K562 treated with DMSO at 1 percent for 4 hours (cell line): ENCODE measurements around the gene TAF1. TPM values are rescaled to one million over a fixed set of nuclear protein-coding genes. Genes with fewer than 3 reads are reported as not detected.

Experiments
- total RNA-seq: library from RNA; unstranded; fragments of 300-600 nt; gene quantifications from 2 replicates; pipeline ENCODE4 v1.2.3, GENCODE V29; 2022; ENCODE audit not compliant: insufficient read depth

Gene TAF1
- 12.8 and 13.3 TPM in 2 replicates for total RNA-seq

GRCh38 chrX:71365875-71366673, at the start of gene TAF1:
TAF1 (plus strand) TSS chrX:71366357; CDS start chrX:71366375, 18 bp downstream.

Other genes starting within 250 kb of the TAF1 start
- 37.0 and 37.2 TPM in 2 replicates for gene MED12, start 247.8 kb upstream of the TAF1 start, total RNA-seq
- gene NLGN3, start 221.5 kb upstream of the TAF1 start, total RNA-seq = 1.6 and 1.8 TPM in 2 replicates
- not detected in 2 replicates for gene GJB1, start 143.1 kb upstream of the TAF1 start, total RNA-seq
- 20.5 and 24.1 TPM in 2 replicates for gene ZMYM3, start 112.2 kb upstream of the TAF1 start, total RNA-seq
- 317 and 347 TPM in 2 replicates for gene NONO, start 82.7 kb upstream of the TAF1 start, total RNA-seq
- 1.6 TPM in 2 replicates for gene ITGB1BP2, start 64.6 kb upstream of the TAF1 start, total RNA-seq
- gene OGT, start 166.7 kb downstream of the TAF1 start, total RNA-seq = 55.0 and 79.1 TPM in 2 replicates
- gene GCNA, start 212.1 kb downstream of the TAF1 start, total RNA-seq = 4.5 and 4.8 TPM in 2 replicates